NCI-H1436 (cell line): ENCODE data around the gene LDLRAP1.
A peak's percentile ranks its signal among the peaks of the same experiment; 100 is the strongest.

Experiments used
- DNase-seq: peaks from one replicate; lab custom pipeline; 2025; lab: John Stamatoyannopoulos, UW

The LDLRAP1 gene

GRCh38 chr1:25609921-25610320, 66.5 kb downstream of the LDLRAP1 start:
- DNase-seq = no peak

GRCh38 chr1:25610822-25611630, 67.6 kb downstream of the LDLRAP1 start:
- no peak for DNase-seq

- DNase-seq = no peak
Measured at GRCh38 chr1:25611843-25612242, 68.4 kb downstream of the LDLRAP1 start.

GRCh38 chr1:25612421-25612820, 69.0 kb downstream of the LDLRAP1 start:
- no peak for DNase-seq

DNA sequence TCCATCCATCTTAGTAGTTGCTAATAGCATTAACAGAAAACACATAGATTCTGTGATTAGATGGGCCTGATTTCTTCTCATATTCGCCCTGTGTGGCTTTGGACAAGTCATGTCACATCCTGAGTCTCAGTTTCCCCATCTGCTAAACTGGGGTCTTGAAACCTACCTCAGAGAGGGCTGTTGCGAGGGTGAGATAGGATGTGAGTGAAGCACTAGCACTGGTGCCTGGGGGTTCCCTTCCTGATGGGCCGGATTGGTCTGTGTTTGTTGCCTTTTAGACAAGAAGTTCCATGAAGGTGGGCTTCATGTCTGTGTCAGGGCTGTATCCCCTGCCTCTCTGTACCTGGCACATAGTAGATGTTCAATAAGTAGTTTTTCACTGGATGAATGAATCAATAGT, 69.7 kb downstream of the LDLRAP1 start:
- DNase-seq = no peak

DNA sequence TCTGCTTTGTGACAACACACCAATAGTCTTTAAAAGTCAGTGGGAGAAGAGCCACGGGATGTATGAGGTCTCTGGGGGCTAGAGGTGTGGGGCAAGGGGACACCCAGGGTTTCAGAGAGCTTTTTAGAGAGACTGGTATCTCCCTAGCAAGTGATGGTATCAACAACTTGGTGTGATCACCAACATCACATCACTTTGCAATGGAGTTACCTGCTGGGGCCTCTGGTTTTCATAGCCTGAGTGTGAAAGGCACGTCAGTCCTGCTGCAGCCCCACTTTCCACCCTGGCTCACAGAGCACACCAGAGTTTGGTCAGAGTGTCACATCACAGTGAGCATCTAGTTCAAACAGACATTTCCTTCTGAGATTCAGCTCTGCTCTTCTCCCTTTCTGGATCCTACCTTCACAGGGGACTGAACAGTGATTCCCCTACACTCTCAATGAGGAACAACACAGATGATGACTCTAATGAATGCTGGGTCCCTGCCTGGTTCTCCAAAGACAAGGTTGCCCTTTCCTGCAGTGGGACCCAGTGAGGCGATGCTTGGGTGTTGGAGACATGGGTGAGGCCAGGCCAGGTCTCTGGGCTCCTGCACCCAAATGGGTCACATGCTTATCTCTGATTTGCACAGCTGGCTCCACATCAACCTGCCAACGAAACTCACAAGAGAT, 71.2 kb downstream of the LDLRAP1 start:
- DNase-seq = no peak

- DNase-seq = no peak
Measured at GRCh38 chr1:25615172-25615541, 71.8 kb downstream of the LDLRAP1 start.

- no peak for DNase-seq
Measured at GRCh38 chr1:25615563-25616094, 72.2 kb downstream of the LDLRAP1 start.

- peak; percentile 80 for DNase-seq
Measured at GRCh38 chr1:25616095-25616986, 72.9 kb downstream of the LDLRAP1 start, which contains the start of gene MAN1C1. Gene MAN1C1 (plus strand): TSS chr1:25616791. CDS start chr1:25617798, 1,007 bp downstream.

- DNase-seq = no peak
Measured at GRCh38 chr1:25616987-25617624, 73.7 kb downstream of the LDLRAP1 start.

DNA sequence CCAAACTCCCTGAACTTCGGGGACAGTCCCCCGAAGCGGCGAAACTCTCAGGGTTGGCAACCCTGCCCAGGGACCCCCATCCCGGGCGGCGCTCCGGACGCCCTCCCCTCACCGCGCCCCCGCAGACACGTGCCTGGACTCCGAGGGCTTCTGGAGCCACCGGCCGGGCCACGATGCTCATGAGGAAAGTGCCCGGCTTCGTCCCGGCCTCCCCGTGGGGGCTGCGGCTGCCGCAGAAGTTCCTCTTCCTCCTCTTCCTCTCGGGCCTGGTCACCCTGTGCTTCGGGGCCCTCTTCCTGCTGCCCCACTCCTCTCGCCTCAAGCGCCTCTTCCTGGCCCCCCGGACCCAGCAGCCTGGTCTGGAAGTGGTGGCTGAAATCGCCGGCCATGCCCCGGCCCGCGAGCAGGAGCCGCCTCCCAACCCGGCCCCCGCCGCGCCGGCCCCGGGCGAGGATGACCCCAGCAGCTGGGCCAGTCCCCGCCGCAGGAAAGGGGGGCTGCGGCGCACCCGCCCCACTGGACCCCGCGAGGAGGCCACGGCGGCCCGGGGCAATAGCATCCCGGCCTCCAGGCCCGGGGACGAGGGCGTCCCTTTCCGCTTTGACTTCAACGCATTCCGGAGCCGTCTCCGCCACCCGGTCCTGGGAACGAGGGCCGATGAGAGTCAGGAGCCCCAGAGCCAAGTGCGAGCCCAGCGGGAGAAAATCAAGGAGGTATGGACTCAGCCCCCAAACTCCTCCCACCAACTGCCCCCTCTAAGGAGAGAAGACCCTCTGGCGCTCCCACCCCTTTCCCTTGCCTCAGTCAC, 74.4 kb downstream of the LDLRAP1 start:
- no peak for DNase-seq

DNA sequence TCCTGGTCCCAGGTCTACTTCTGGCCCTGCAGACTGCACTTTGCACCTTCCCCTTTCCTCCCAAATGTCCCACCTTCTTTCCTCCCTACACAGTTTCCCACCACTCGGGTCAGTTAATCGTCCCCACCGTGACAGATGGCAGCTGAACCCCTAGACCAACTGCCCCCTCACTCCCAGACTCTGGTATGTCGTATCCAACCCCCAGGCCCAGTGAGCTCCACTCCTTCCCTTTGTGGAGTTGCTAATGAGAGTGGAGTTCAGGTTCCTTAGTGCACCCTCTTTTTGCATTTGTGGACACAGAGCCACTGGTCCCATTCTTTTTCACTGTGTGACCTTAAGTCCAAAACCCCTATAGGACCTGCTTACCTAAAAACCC, 75.0 kb downstream of the LDLRAP1 start:
- no peak for DNase-seq
